WTC11 (cell line): ENCODE results near the gene TMEM256. TPM values are rescaled to one million over a fixed set of nuclear protein-coding genes. Genes with fewer than 3 reads are reported as not detected.

Experiments used
- ATF6 ChIP-seq: sonication (generic); formaldehyde crosslinking; IDR thresholded peaks from 2 replicates; pipeline ENCODE4 v1.8.1; 2023; ENCODE audit warnings: mild to moderate bottlenecking, missing genetic modification reagents
- CBFB ChIP-seq: sonication (generic); formaldehyde crosslinking; IDR thresholded peaks from 2 replicates; pipeline ENCODE4 v1.8.1; 2022; ENCODE audit warnings: mild to moderate bottlenecking, low read depth, missing genetic modification reagents
- ELF4 ChIP-seq: sonication (generic); formaldehyde crosslinking; IDR thresholded peaks from 2 replicates; pipeline ENCODE4 v1.8.1; 2022; ENCODE audit warnings: low read depth, mild to moderate bottlenecking, moderate library complexity, missing genetic modification reagents
- ETV6 ChIP-seq: sonication (generic); formaldehyde crosslinking; IDR thresholded peaks from 2 replicates; pipeline ENCODE4 v1.8.1; 2022; ENCODE audit warnings: mild to moderate bottlenecking, missing genetic modification reagents
- FOXK1 ChIP-seq: sonication (generic); formaldehyde crosslinking; IDR thresholded peaks from 2 replicates; pipeline ENCODE4 v1.8.0; 2022; ENCODE audit warnings: mild to moderate bottlenecking, moderate library complexity, missing genetic modification reagents
- FOXP1 ChIP-seq: sonication (generic); formaldehyde crosslinking; IDR thresholded peaks from 2 replicates; pipeline ENCODE4 v1.8.0; 2022; ENCODE audit warnings: missing genetic modification reagents, mild to moderate bottlenecking, moderate library complexity, borderline replicate concordance
- MLX ChIP-seq: sonication (generic); formaldehyde crosslinking; IDR thresholded peaks from 2 replicates; pipeline ENCODE4 v1.8.1; 2023; ENCODE audit warnings: mild to moderate bottlenecking, missing genetic modification reagents, moderate library complexity
- PRDM15 ChIP-seq: sonication (generic); formaldehyde crosslinking; IDR thresholded peaks from 2 replicates; pipeline ENCODE4 v1.8.0; 2022; ENCODE audit warnings: missing genetic modification reagents
- RORB ChIP-seq: fragments of 250-450 bp; sonication (Bioruptor Pico); IDR thresholded peaks from 2 replicates; pipeline ENCODE4 v1.9.0; 2021; ENCODE audit warnings: mild to moderate bottlenecking
- SOX15 ChIP-seq: fragments of 250-450 bp; sonication (Bioruptor Pico); IDR thresholded peaks from 2 replicates; pipeline ENCODE4 v1.9.0; 2021; ENCODE audit warnings: mild to moderate bottlenecking
- TEAD1 ChIP-seq: sonication (generic); formaldehyde crosslinking; IDR thresholded peaks from 2 replicates; pipeline ENCODE4 v1.8.0; 2022; ENCODE audit warnings: mild to moderate bottlenecking, missing genetic modification reagents
- USF2 ChIP-seq: sonication (generic); formaldehyde crosslinking; IDR thresholded peaks from 2 replicates; pipeline ENCODE4 v1.8.1; 2023; ENCODE audit warnings: mild to moderate bottlenecking, missing genetic modification reagents, moderate library complexity
- ZBTB21 ChIP-seq: sonication (generic); formaldehyde crosslinking; IDR thresholded peaks from 2 replicates; pipeline ENCODE4 v1.8.1; 2023; ENCODE audit warnings: mild to moderate bottlenecking, missing genetic modification reagents, borderline replicate concordance
- ZNF423 ChIP-seq: fragments of 250-450 bp; sonication (Bioruptor Pico); IDR thresholded peaks from 2 replicates; pipeline ENCODE4 v2.1.2; 2022; ENCODE audit warnings: mild to moderate bottlenecking, moderate library complexity
- total RNA-seq: library from RNA; stranded (reverse); gene quantifications from 3 replicates; pipeline ENCODE4 v1.2.3, GENCODE V29; 2021
- TF ChIP-seq, protein P1 (sequence below): sonication (generic); formaldehyde crosslinking; conservative IDR thresholded peaks from 2 replicates; pipeline ENCODE4 v1.8.1; 2023; ENCODE audit warnings: mild to moderate bottlenecking, low read depth, missing genetic modification reagents, moderate library complexity
- TF ChIP-seq, protein P2 (sequence below): sonication (generic); formaldehyde crosslinking; IDR thresholded peaks from 2 replicates; pipeline ENCODE4 v1.8.1; 2023; ENCODE audit warnings: mild to moderate bottlenecking, missing genetic modification reagents, borderline replicate concordance
- TF ChIP-seq, protein P3 (sequence below): sonication (generic); formaldehyde crosslinking; IDR thresholded peaks from 2 replicates; pipeline ENCODE4 v1.8.1; 2023; ENCODE audit warnings: mild to moderate bottlenecking, moderate library complexity, missing genetic modification reagents
- TF ChIP-seq, protein P4 (sequence below): sonication (generic); formaldehyde crosslinking; IDR thresholded peaks from 2 replicates; pipeline ENCODE4 v1.8.1; 2022; ENCODE audit warnings: missing genetic modification reagents, borderline replicate concordance

The TMEM256 gene
- total RNA-seq, 1 experiment from 2014 or later: 132 TPM

GRCh38 chr17:7436556-7437368 lies 32.9 kb upstream of the TMEM256 start (continued):
- TF ChIP-seq, protein P1, sequence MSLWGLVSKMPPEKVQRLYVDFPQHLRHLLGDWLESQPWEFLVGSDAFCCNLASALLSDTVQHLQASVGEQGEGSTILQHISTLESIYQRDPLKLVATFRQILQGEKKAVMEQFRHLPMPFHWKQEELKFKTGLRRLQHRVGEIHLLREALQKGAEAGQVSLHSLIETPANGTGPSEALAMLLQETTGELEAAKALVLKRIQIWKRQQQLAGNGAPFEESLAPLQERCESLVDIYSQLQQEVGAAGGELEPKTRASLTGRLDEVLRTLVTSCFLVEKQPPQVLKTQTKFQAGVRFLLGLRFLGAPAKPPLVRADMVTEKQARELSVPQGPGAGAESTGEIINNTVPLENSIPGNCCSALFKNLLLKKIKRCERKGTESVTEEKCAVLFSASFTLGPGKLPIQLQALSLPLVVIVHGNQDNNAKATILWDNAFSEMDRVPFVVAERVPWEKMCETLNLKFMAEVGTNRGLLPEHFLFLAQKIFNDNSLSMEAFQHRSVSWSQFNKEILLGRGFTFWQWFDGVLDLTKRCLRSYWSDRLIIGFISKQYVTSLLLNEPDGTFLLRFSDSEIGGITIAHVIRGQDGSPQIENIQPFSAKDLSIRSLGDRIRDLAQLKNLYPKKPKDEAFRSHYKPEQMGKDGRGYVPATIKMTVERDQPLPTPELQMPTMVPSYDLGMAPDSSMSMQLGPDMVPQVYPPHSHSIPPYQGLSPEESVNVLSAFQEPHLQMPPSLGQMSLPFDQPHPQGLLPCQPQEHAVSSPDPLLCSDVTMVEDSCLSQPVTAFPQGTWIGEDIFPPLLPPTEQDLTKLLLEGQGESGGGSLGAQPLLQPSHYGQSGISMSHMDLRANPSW (CRISPR knock-in tag): no peak
- TF ChIP-seq, protein P2, sequence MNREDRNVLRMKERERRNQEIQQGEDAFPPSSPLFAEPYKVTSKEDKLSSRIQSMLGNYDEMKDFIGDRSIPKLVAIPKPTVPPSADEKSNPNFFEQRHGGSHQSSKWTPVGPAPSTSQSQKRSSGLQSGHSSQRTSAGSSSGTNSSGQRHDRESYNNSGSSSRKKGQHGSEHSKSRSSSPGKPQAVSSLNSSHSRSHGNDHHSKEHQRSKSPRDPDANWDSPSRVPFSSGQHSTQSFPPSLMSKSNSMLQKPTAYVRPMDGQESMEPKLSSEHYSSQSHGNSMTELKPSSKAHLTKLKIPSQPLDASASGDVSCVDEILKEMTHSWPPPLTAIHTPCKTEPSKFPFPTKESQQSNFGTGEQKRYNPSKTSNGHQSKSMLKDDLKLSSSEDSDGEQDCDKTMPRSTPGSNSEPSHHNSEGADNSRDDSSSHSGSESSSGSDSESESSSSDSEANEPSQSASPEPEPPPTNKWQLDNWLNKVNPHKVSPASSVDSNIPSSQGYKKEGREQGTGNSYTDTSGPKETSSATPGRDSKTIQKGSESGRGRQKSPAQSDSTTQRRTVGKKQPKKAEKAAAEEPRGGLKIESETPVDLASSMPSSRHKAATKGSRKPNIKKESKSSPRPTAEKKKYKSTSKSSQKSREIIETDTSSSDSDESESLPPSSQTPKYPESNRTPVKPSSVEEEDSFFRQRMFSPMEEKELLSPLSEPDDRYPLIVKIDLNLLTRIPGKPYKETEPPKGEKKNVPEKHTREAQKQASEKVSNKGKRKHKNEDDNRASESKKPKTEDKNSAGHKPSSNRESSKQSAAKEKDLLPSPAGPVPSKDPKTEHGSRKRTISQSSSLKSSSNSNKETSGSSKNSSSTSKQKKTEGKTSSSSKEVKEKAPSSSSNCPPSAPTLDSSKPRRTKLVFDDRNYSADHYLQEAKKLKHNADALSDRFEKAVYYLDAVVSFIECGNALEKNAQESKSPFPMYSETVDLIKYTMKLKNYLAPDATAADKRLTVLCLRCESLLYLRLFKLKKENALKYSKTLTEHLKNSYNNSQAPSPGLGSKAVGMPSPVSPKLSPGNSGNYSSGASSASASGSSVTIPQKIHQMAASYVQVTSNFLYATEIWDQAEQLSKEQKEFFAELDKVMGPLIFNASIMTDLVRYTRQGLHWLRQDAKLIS (CRISPR knock-in tag): 0 out of 2 replicates have a peak, but pooled peaks have one; percentile 30
- no peak; the same call in 1 of the 2 replicates for TF ChIP-seq USF2 (CRISPR knock-in tag)
- 0 out of 2 replicates have a peak, but pooled peaks have one; percentile 64 for TF ChIP-seq MLX (CRISPR knock-in tag)
- TF ChIP-seq SOX15 (CRISPR knock-in tag): no peak
- TF ChIP-seq ELF4: peak; percentile 86; the same call in 1 of the 2 replicates
- no peak for TF ChIP-seq ATF6 (CRISPR knock-in tag)
- peak; percentile 77; the same call in 1 of the 2 replicates for TF ChIP-seq FOXP1 (CRISPR knock-in tag)
- TF ChIP-seq ZNF423: peak; percentile 30; the same call in 1 of the 2 replicates
- peak; percentile 74; the same call in 1 of the 2 replicates for TF ChIP-seq FOXK1 (CRISPR knock-in tag)
- TF ChIP-seq TEAD1: peak; percentile 87
- TF ChIP-seq, protein P3, sequence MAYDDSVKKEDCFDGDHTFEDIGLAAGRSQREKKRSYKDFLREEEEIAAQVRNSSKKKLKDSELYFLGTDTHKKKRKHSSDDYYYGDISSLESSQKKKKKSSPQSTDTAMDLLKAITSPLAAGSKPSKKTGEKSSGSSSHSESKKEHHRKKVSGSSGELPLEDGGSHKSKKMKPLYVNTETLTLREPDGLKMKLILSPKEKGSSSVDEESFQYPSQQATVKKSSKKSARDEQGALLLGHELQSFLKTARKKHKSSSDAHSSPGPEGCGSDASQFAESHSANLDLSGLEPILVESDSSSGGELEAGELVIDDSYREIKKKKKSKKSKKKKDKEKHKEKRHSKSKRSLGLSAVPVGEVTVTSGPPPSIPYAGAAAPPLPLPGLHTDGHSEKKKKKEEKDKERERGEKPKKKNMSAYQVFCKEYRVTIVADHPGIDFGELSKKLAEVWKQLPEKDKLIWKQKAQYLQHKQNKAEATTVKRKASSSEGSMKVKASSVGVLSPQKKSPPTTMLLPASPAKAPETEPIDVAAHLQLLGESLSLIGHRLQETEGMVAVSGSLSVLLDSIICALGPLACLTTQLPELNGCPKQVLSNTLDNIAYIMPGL (CRISPR knock-in tag): peak; percentile 100
- TF ChIP-seq RORB: no peak
- peak; percentile 99 for TF ChIP-seq ZBTB21
- no peak for TF ChIP-seq PRDM15 (CRISPR knock-in tag)
- TF ChIP-seq ETV6 (CRISPR knock-in tag): peak; percentile 85
- peak; percentile 86 for TF ChIP-seq CBFB (CRISPR knock-in tag)
- TF ChIP-seq, protein P4, sequence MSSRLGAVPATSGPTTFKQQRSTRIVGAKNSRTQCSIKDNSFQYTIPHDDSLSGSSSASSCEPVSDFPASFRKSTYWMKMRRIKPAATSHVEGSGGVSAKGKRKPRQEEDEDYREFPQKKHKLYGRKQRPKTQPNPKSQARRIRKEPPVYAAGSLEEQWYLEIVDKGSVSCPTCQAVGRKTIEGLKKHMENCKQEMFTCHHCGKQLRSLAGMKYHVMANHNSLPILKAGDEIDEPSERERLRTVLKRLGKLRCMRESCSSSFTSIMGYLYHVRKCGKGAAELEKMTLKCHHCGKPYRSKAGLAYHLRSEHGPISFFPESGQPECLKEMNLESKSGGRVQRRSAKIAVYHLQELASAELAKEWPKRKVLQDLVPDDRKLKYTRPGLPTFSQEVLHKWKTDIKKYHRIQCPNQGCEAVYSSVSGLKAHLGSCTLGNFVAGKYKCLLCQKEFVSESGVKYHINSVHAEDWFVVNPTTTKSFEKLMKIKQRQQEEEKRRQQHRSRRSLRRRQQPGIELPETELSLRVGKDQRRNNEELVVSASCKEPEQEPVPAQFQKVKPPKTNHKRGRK: 0 out of 2 replicates have a peak, but pooled peaks have one; percentile 24
